Articular chondrocyte of knee joint (primary cell): Measurements from ENCODE around the gene LIF. TPM values are rescaled to one million over a fixed set of nuclear protein-coding genes. Genes with fewer than 3 reads are reported as not detected.

Experiments used
- total RNA-seq: library from RNA; depleted of rRNA; stranded (reverse); fragments of >200 nt; gene quantifications from 2 replicates; pipeline ENCODE4 v1.2.3, GENCODE V29; 2012

The LIF gene
- 1.0 and 7.9 TPM in 2 replicates for total RNA-seq

DNA sequence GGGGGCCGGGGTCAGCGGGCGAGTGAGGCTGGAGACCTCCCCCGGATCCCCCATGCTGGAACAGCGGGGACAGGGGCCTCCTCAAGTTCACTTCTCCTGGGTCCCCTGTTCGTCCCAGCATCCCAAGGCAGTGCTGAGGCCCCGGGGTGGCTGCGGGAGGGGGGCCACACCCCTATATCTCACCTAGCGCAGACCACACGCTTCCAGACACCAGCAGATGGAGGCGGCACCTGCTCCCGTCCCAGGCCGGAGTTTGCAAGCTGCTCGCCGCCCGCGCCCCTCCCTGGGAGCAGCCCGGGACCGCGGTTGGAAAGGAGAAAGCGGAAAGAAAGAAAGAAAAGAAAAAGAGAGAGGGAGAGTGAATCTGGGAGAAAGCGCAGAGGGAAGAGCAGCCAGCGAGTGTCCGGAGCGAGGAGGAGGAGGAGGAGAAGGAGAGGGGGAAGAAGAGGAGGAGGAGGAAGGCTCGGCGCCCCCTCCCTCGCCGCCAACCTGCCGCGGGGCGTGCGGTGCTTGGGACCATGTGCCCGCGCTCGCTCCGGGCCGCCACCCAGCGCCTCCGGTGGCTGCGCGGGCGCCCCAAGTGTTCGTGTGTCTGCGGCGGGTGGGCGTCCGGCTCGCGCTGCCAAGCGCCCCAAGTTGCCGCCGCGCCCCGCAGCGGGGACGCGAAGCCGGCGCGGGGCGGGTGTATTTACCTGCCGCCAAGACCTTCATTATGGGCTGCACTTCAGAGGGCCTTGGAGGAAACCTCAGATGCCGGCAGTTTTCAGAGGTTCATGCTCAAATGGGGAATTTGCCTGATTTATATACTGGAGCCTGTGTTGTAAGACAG, at the start of gene LIF:
LIF (minus strand) TSS at position 775 of the 829 bp plus-strand sequence; CDS start at position 711, 64 bp downstream.

DNA sequence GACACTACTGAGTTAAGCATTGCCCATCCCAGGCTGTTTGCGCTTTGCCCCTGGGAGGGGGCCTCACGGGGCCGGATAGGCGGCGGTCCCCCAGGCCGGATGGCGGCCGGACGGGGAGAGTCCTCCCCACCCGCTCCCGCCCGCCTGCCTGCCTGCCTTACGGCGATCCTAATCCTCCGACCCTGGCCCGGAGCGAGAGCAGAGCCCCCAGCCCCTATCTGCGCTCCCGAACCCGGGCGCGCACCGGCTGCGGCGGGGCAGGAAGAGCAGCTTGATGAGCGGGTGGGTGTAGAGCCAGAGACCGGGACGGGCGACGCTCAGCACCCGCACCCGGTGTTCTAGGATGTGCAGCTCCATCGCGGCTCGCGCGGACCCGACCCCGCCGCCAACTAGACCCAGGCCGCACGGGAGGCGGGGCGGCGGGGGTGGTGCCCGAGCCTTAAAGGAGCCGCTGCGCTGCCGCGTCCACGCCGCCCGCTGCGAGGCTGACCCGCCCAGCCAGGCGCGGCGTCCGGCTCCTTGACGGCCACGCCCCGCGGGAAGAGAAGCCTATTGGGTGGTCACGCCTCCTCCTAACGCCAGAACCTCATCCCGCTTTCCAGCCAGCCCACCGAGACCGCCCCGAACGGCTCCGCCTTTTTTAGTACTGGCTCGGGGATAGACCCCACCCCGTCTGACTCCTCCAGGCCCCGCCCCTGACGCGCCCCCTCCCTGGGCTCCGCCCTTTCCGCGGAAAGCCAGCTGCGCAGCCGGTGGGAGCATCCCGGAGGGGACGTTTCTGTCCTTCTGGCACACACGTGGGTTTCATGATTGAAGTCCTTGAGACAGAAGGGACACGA, 42.8 kb upstream of the LIF start, which contains the start of gene CASTOR1:
CASTOR1 (minus strand) TSS at position 365 of the 839 bp plus-strand sequence; CDS start at position 357, 8 bp downstream.

DNA sequence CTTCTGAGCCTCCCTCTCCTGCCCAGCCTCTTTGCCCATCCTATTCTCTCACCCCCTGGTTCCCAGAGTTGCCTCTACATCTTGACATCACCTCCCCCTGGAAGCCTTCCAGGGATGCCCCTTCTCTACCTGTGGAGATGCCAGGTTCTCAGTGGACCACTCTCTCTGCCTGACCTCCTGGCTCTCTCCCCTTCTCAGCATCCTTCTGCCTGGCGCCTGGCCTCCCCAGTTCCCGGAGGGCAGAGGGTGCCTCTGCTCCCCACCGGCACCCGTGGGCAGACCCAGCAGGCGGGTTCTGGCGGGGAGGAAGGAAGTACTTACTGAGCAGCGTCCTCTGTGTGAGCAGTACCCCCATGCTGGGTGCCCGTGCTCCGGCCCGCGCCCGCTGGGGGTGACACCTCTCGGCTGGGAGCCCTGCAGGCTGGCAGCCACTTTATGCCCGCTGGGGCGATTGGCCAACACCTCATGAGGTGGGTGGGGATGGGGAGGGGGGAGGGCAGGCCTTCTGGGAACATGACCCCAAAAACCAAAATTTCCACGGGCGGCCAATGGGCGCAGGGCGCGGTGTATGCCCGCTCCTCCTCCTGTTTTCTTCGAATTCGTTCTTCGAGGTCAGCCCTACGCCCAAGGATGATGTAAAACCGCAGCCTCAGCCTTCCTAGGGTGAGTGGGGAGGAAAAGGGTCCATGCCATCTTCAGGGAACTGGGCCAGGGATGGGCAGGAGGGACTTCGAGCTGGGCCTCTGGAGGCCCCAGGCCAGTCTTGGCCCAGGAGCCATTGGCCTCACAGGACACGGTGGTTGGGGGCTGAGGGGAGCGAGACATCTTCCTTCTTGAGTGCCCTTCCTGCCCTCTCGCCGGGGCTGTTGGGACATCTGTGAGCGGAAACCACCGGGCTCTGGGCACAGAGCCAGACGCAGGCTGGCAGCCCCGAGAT, 20.2 kb upstream of the LIF start, which contains the start of gene OSM:
OSM (minus strand) TSS at position 407 of the 937 bp plus-strand sequence; CDS start at position 355, 52 bp downstream.

Other genes with a start within 250 kb of the LIF start
- not detected in 2 replicates for gene HORMAD2, start 166.3 kb downstream of the LIF start, total RNA-seq
- gene OSM, start 20.1 kb upstream of the LIF start, total RNA-seq = not detected in 2 replicates
- 3.0 and 7.4 TPM in 2 replicates for gene CASTOR1, start 42.7 kb upstream of the LIF start, total RNA-seq
- gene TBC1D10A, start 80.2 kb upstream of the LIF start, total RNA-seq = 17.5 and 18.0 TPM in 2 replicates
- 21.5 and 27.6 TPM in 2 replicates for gene SF3A1, start 110.1 kb upstream of the LIF start, total RNA-seq
- gene CCDC157, start 110.2 kb upstream of the LIF start, total RNA-seq = 1.4 and 1.9 TPM in 2 replicates
- 12.8 and 13.5 TPM in 2 replicates for gene RNF215, start 140.7 kb upstream of the LIF start, total RNA-seq
- gene SEC14L2, start 150.3 kb upstream of the LIF start, total RNA-seq = 16.3 and 18.2 TPM in 2 replicates
- gene MTFP1, start 179.0 kb upstream of the LIF start, total RNA-seq = 3.1 and 6.8 TPM in 2 replicates
- not detected in 2 replicates for gene SEC14L3, start 225.3 kb upstream of the LIF start, total RNA-seq